ENCODE results near the gene COL26A1. TPM values are rescaled to one million over a fixed set of nuclear protein-coding genes. Genes with fewer than 3 reads are reported as not detected.

The COL26A1 gene
- total and polyA plus RNA-seq, 2 of the 4 experiments (the other 2 are of a cell fraction) = not detected

- ChIA-PET CTCF (interaction anchor here (0.6 to 0.9 kb wide), 2 partner anchors 11 to 13 kb away, joined by 3 to 6 read pairs; no protein-coding TSS in a partner anchor), POLR2A (ENCODE audit: unreplicated experiment) (no interaction called here)
- WGBS, 2 experiments (ENCODE audit: extremely low coverage in 2 of 2, insufficient read length in 1 of 2) = no CpG with 5 or more reads among the region's 1 CpG
- Histone ChIP-seq H2AK5ac (ENCODE audit: low read depth, low read length) (no peak overlapping the region), H3K56ac (ENCODE audit: extremely low read depth, insufficient read depth, low read length) (no peak overlapping the region), H2BK20ac (ENCODE audit: low read depth, low read length) (no peak overlapping the region), H3K9ac (ENCODE audit: low read depth, low read length) (no peak overlapping the region), H3K18ac (ENCODE audit: low read depth, low read length) (no peak overlapping the region), H3K4me1 (ENCODE audit: control insufficient read depth, insufficient read depth, low read length) (no peaks in the 10 kb centered on the region), H3K27me3 (ENCODE audit: control insufficient read depth, insufficient read depth, low read length) (peaks cover 6% of the 10 kb centered on the region), H3K9me1 (ENCODE audit: insufficient read depth, low read length) (no peaks in the 10 kb centered on the region), H2BK15ac (ENCODE audit: low read depth, low read length) (no peak overlapping the region), H4K20me1 (ENCODE audit: insufficient read depth, low read length) (no peaks in the 10 kb centered on the region), H4K8ac (ENCODE audit: low read depth in 2 of 2, low read length in 2 of 2) (no peak overlapping the region), H3K27ac (ENCODE audit: insufficient read depth, low read length) (no peak overlapping the region), H2BK120ac (ENCODE audit: low read depth, low read length) (no peak overlapping the region), H3K36me3 (ENCODE audit: control insufficient read depth, insufficient read depth, low read length) (no peaks in the 10 kb centered on the region), H3K4ac (ENCODE audit: low read depth, low read length) (no peak overlapping the region), H3K9me3 (ENCODE audit: control insufficient read depth, insufficient read depth, low read length) (peaks cover 6% of the 10 kb centered on the region), H4K5ac (ENCODE audit: low read depth, low read length) (no peak overlapping the region), H3K79me1 (ENCODE audit: low read depth in 1 of 2, low read length in 2 of 2) (no peaks in the 10 kb centered on the region), H3K23ac (ENCODE audit: low read depth, low read length) (no peak overlapping the region), H2BK5ac (ENCODE audit: low read depth, low read length, poor library complexity, severe bottlenecking) (no peak overlapping the region), H4K91ac (ENCODE audit: insufficient read depth, low read depth, low read length) (no peak overlapping the region), H2AFZ (replicated peaks; ENCODE audit: low read length, poor library complexity) (no peak overlapping the region), H3K4me2 (ENCODE audit: low read depth, low read length) (no peak overlapping the region), H3K14ac (replicated peaks; ENCODE audit: low read depth, low read length) (no peak overlapping the region), H2AK9ac (replicated peaks; ENCODE audit: low read depth, low read length, poor library complexity) (no peak overlapping the region), H3K4me3 (ENCODE audit: insufficient read depth, low read depth, low read length) (no peak overlapping the region)
- BruUV-seq (replicated peaks) = no TSS peak
- in situ Hi-C loops (cut with MboI; ENCODE audit: low sequenced_read_pairs) (no loop called here), dilution Hi-C loops (cut with HindIII; ENCODE audit: low sequenced_read_pairs, unreplicated experiment) (no loop called here), intact Hi-C loops (cut with micrococcal nuclease) (no loop called here)
- DNase-seq (no peak), ATAC-seq (ENCODE audit: low read depth) (no peak)
- TF ChIP-seq MAZ (IDR thresholded peaks at IDR 0.05; ENCODE audit: borderline replicate concordance, low read depth, low read length) = no peak
- no peak for TF ChIP-seq RAD21 (IDR thresholded peaks at IDR 0.05; ENCODE audit: low read length)
- no peak for TF ChIP-seq FOS (IDR thresholded peaks at IDR 0.05; ENCODE audit: low read depth, low read length)
- no peak for TF ChIP-seq MXI1 (IDR thresholded peaks at IDR 0.05; ENCODE audit: borderline replicate concordance, low read depth, low read length)
- no peak for TF ChIP-seq BHLHE40 (IDR thresholded peaks at IDR 0.05; ENCODE audit: low read depth, low read length)
- no peak for TF ChIP-seq USF2 (IDR thresholded peaks at IDR 0.05; ENCODE audit: low read depth, low read length)
- no peak for TF ChIP-seq MAFK (IDR thresholded peaks at IDR 0.05; ENCODE audit: low read depth, low read length)
- TF ChIP-seq CHD1 (IDR thresholded peaks at IDR 0.05; ENCODE audit: low read depth, low read length) = no peak
- no peak for TF ChIP-seq CTCF (conservative IDR thresholded peaks at IDR 0.05; ENCODE audit: low read depth, low read length)
- no peak for TF ChIP-seq RFX5 (IDR thresholded peaks at IDR 0.05; ENCODE audit: low read depth, low read length)
- no peak for TF ChIP-seq SMC3 (IDR thresholded peaks at IDR 0.05; ENCODE audit: low read depth, low read length)
- no peak for TF ChIP-seq CEBPB (IDR thresholded peaks at IDR 0.05; ENCODE audit: low read depth, low read length)
- no peak for TF ChIP-seq ELK1 (IDR thresholded peaks at IDR 0.05; ENCODE audit: borderline replicate concordance, low read depth, low read length)
- no peak for TF ChIP-seq RCOR1 (IDR thresholded peaks at IDR 0.05; ENCODE audit: insufficient replicate concordance, low read length)
- no peak for TF ChIP-seq POLR2A (IDR thresholded peaks at IDR 0.05; ENCODE audit: low read depth, low read length)
- TF ChIP-seq NFE2L2 (IDR thresholded peaks at IDR 0.05; ENCODE audit: low read depth, low read length) = no peak
Observed at GRCh38 chr7:101479217-101479616, 116.5 kb downstream of the COL26A1 start.
